HG03139 (cell line): ENCODE results near the gene SLC16A11.
"Not testable (repeated sequence)": the region's sequence is repeated elsewhere in the genome, so short reads cannot be mapped to it uniquely, and the experiment has no call there.

Experiments
- ATAC-seq: cut with Tn5 transposase; IDR thresholded peaks from one replicate; pipeline ENCODE4 v1.9.1; 2021; ENCODE audit not compliant: unreplicated experiment

Gene SLC16A11

GRCh38 chr17:7043497-7044198, at the start of gene SLC16A11:
SLC16A11 (minus strand) TSS chr17:7044092; CDS start chr17:7043513, 579 bp downstream.
- no peak for ATAC-seq

GRCh38 chr17:7091311-7092005, 47.6 kb upstream of the SLC16A11 start:
- not testable (repeated sequence) for ATAC-seq

- not testable (repeated sequence) for ATAC-seq
Measured at GRCh38 chr17:7089570-7089969, 45.7 kb upstream of the SLC16A11 start.

GRCh38 chr17:7088442-7088841, 44.5 kb upstream of the SLC16A11 start:
- ATAC-seq: not testable (repeated sequence)

- ATAC-seq: no peak
Measured at GRCh38 chr17:7084088-7084487, 40.2 kb upstream of the SLC16A11 start.

- ATAC-seq: no peak
Measured at GRCh38 chr17:7083592-7083991, 39.7 kb upstream of the SLC16A11 start.

- no peak for ATAC-seq
Measured at GRCh38 chr17:7081341-7082062, 37.6 kb upstream of the SLC16A11 start.

- no peak for ATAC-seq
Measured at GRCh38 chr17:7080456-7081041, 36.7 kb upstream of the SLC16A11 start.

GRCh38 chr17:7079581-7080455, 35.9 kb upstream of the SLC16A11 start, which contains the start of gene CLEC10A:
CLEC10A (minus strand) TSS chr17:7080251; CDS start chr17:7078812, 1,439 bp downstream.
- ATAC-seq: no peak

GRCh38 chr17:7078711-7079110, 34.8 kb upstream of the SLC16A11 start:
- no peak for ATAC-seq

- no peak for ATAC-seq
Measured at GRCh38 chr17:7077911-7078546, 34.1 kb upstream of the SLC16A11 start.

GRCh38 chr17:7074931-7075330, 31.0 kb upstream of the SLC16A11 start:
- ATAC-seq: no peak

GRCh38 chr17:7072406-7072805, 28.5 kb upstream of the SLC16A11 start:
- ATAC-seq: no peak

GRCh38 chr17:7070712-7071111, 26.8 kb upstream of the SLC16A11 start:
- ATAC-seq: no peak

- ATAC-seq: no peak
Measured at GRCh38 chr17:7068268-7068667, 24.4 kb upstream of the SLC16A11 start.

GRCh38 chr17:7067198-7067597, 23.3 kb upstream of the SLC16A11 start:
- no peak for ATAC-seq

GRCh38 chr17:7064261-7064660, 20.4 kb upstream of the SLC16A11 start:
- no peak for ATAC-seq

GRCh38 chr17:7063518-7064094, 19.7 kb upstream of the SLC16A11 start:
- ATAC-seq: no peak

- ATAC-seq: no peak
Measured at GRCh38 chr17:7060165-7060891, 16.4 kb upstream of the SLC16A11 start.
